Measurements from ENCODE around the gene RASGEF1C.

Gene RASGEF1C

DNA sequence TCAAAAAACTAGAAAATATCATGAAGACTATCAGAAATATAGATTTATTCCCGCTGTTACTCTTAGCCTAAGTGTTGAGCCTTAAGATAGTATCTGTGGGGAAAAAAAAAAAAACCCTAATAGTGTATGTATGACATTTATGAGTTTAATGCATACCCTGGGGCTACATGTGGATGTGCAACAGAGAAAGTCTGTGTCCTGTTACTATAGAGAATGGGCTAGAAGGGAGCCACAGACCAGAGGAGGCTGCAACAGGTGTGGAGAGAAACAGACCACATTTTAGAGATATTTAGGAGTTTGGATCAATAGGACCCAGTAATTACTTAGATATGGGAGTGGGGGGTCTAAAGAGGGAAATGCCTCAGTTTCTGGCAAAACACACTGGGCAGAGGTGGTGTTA, 152.9 kb downstream of the RASGEF1C start:
- POLR2A ChIA-PET: no interaction called here
- no peak for TF ChIP-seq FOXA1 (IDR thresholded peaks at IDR 0.05)
- TF ChIP-seq TARDBP (IDR thresholded peaks at IDR 0.05): no peak
- no peak for TF ChIP-seq CTBP1 (IDR thresholded peaks at IDR 0.05; ENCODE audit: borderline replicate concordance)
- no peak for TF ChIP-seq FOXK2 (IDR thresholded peaks at IDR 0.05)
- TF ChIP-seq L3MBTL2 (conservative IDR thresholded peaks at IDR 0.05): no peak
- TF ChIP-seq, protein P1, sequence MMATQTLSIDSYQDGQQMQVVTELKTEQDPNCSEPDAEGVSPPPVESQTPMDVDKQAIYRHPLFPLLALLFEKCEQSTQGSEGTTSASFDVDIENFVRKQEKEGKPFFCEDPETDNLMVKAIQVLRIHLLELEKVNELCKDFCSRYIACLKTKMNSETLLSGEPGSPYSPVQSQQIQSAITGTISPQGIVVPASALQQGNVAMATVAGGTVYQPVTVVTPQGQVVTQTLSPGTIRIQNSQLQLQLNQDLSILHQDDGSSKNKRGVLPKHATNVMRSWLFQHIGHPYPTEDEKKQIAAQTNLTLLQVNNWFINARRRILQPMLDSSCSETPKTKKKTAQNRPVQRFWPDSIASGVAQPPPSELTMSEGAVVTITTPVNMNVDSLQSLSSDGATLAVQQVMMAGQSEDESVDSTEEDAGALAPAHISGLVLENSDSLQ (IDR thresholded peaks at IDR 0.05): no peak
- no peak for DNase-seq (ENCODE audit: extremely low spot score)
- CTCF ChIA-PET: no interaction called here

DNA sequence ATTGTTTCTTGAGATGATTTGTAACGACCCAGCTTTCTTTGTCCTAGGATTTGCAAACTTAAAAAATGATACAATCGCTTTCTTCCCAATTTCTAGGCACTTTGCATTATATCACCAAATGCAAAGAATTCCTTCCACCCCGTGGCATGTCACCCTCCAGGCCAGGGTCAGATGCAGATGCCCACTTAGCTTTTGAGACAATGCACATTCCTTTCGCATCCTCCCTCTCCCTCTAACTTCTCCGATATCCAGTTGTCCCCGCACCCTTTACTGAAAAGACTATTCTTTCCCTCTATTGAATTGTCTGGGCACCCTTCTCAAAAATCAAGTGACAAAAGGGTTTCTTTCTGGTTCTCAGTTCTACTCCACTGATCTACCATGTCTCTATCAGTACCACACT, 154.8 kb downstream of the RASGEF1C start:
- ChIA-PET CTCF (no interaction called here), POLR2A (no interaction called here)
- no peak for DNase-seq (ENCODE audit: extremely low spot score)
- TF ChIP-seq ARNT (IDR thresholded peaks at IDR 0.05): no peak
- TF ChIP-seq ELF4 (IDR thresholded peaks at IDR 0.05): no peak
- no peak for TF ChIP-seq CTBP1 (IDR thresholded peaks at IDR 0.05; ENCODE audit: borderline replicate concordance)
- TF ChIP-seq LEF1 (IDR thresholded peaks at IDR 0.05; ENCODE audit: borderline replicate concordance): no peak
- TF ChIP-seq SUZ12 (IDR thresholded peaks at IDR 0.05): no peak
- TF ChIP-seq FOXM1 (IDR thresholded peaks at IDR 0.05; ENCODE audit: borderline replicate concordance): no peak
- TF ChIP-seq, protein P1 (IDR thresholded peaks at IDR 0.05): no peak
- no peak for TF ChIP-seq BHLHE40 (IDR thresholded peaks at IDR 0.05; ENCODE audit: borderline replicate concordance)
- TF ChIP-seq NFRKB (IDR thresholded peaks at IDR 0.05): no peak
- TF ChIP-seq L3MBTL2 (conservative IDR thresholded peaks at IDR 0.05): no peak
- no peak for TF ChIP-seq HDGF (IDR thresholded peaks at IDR 0.05; ENCODE audit: borderline replicate concordance)
- no peak for TF ChIP-seq ZNF384 (IDR thresholded peaks at IDR 0.05)
- no peak for TF ChIP-seq SP1 (IDR thresholded peaks at IDR 0.05)
- no peak for TF ChIP-seq FOXA1 (IDR thresholded peaks at IDR 0.05)
- no peak for TF ChIP-seq FOXK2 (IDR thresholded peaks at IDR 0.05)
- no peak for TF ChIP-seq TARDBP (IDR thresholded peaks at IDR 0.05)

DNA sequence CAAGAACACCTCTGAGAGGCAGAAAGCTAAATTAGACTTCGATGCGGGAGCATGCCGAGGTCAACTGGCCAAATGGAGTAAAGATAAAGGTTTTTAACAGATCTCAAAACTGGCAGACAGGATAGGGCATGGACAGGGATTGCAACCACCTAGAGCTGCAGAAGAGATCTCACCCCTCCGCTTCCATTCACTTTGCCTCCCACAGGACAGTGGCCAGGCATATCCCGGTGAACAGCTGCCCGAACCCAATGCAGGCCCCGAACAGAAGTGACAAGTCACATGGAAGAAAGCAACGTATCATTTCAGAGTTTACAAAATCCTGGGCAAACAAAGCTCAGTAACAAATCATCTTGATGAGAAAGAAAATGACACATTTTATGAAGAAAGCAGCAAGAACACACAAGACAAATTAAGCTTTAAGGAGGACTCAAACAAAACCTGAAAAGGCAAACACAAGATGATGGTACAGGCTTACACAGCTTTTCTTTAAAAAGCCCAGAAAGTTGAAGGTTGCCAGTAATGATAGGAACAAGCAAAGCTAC, 155.9 kb downstream of the RASGEF1C start:
- CTCF ChIA-PET: interaction anchor here (0.5 to 0.8 kb wide), 2 partner anchors 318 to 349 kb away, joined by 3 to 4 read pairs; no protein-coding TSS in a partner anchor
- DNase-seq (ENCODE audit: extremely low spot score): no peak
- TF ChIP-seq, protein P1 (IDR thresholded peaks at IDR 0.05): peak; percentile 51
- no peak for TF ChIP-seq SP1 (IDR thresholded peaks at IDR 0.05)
- POLR2A ChIA-PET: no interaction called here

DNA sequence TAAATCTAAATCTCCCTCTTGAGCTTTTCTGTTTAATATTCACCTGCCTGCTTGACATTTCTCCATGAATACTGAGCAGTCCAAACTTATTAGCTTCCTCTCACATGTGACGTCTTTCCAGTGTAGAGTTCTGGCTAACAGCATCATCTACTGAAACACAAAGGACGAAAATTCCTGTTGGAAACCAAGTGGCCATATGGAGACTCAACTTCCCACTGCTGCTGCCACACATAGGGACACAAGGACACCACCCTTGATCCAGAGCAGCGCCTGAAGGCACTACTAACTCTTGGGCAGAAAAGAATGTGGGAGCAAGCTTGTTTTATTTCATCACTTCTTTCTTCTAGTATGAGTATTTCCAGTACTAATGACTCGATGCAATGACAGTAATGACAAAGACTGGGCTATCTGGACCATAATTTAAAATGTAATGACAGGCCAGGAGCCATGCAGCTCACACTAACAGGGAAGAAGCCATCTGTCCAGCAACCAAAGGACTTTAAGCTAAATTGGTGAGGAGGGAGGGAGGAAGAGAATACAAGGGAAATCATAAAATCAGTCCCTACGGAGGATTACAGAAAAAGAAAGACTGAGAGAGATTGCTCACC, 156.7 kb downstream of the RASGEF1C start:
- POLR2A ChIA-PET: no interaction called here
- DNase-seq (ENCODE audit: extremely low spot score): no peak
- TF ChIP-seq ELF4 (IDR thresholded peaks at IDR 0.05) (no peak), CTBP1 (IDR thresholded peaks at IDR 0.05; ENCODE audit: borderline replicate concordance) (no peak), L3MBTL2 (conservative IDR thresholded peaks at IDR 0.05) (no peak), LEF1 (IDR thresholded peaks at IDR 0.05; ENCODE audit: borderline replicate concordance) (no peak), HDGF (IDR thresholded peaks at IDR 0.05; ENCODE audit: borderline replicate concordance) (no peak), ZNF384 (IDR thresholded peaks at IDR 0.05) (no peak), TARDBP (IDR thresholded peaks at IDR 0.05) (no peak), ARNT (IDR thresholded peaks at IDR 0.05) (no peak)
- TF ChIP-seq, protein P1 (IDR thresholded peaks at IDR 0.05): no peak
- CTCF ChIA-PET: interaction anchor here (0.5 kb wide), 1 partner anchor 319 kb away, joined by 3 read pairs; no protein-coding TSS in a partner anchor
